CD14-positive monocyte (primary cell): ENCODE measurements around the gene GLIS2. TPM values are rescaled to one million over a fixed set of nuclear protein-coding genes. Genes with fewer than 3 reads are reported as not detected.

Experiments used
- DNase-seq, 3 donors: peaks; one replicate each; pipeline ENCODE4 v3.0.0-alpha.2; 2011 to 2022
- H2AFZ ChIP-seq: 2 replicates; pipeline ENCODE4 v1.6.0; 2012; ENCODE audit warnings: mild to moderate bottlenecking, low read depth, low read length, inconsistent platforms; ENCODE audit not compliant: insufficient read depth, poor library complexity, severe bottlenecking
- H3K27ac ChIP-seq, 2 donors: 1 replicate in 1 of 2; 2 replicates in 1 of 2; pipeline ENCODE4 v1.5.1; 2012 to 2013; ENCODE audit warnings: low read length in 2 of 2, control low read depth in 1 of 2, inconsistent platforms in 1 of 2, low read depth in 1 of 2, mild to moderate bottlenecking in 1 of 2
- H3K27me3 ChIP-seq, 2 donors: one replicate each; pipeline versions ENCODE4 v1.6.0 to v1.6.1; 2011 to 2013; ENCODE audit warnings: low read length in 2 of 2; ENCODE audit not compliant: control insufficient read depth in 2 of 2, insufficient read depth in 2 of 2
- H3K36me3 ChIP-seq, 2 donors: replicated peaks in 1 of 2; 1 replicate in 1 of 2; 2 replicates in 1 of 2; pipeline versions ENCODE4 v1.5.1 to v1.6.1; 2012 to 2013; ENCODE audit warnings: low read length in 2 of 2, control low read depth in 1 of 2, inconsistent platforms in 1 of 2, mild to moderate bottlenecking in 1 of 2; ENCODE audit not compliant: insufficient read depth in 2 of 2, control insufficient read depth in 1 of 2
- H3K4me1 ChIP-seq, 2 donors: 1 replicate in 1 of 2; 2 replicates in 1 of 2; pipeline versions ENCODE4 v1.5.1 to v1.6.1; 2012 to 2013; ENCODE audit warnings: low read length in 2 of 2, control low read depth in 1 of 2, inconsistent platforms in 1 of 2, mild to moderate bottlenecking in 1 of 2, moderate library complexity in 1 of 2; ENCODE audit not compliant: insufficient read depth in 2 of 2, control insufficient read depth in 1 of 2
- H3K4me2 ChIP-seq: replicated peaks from 2 replicates; pipeline ENCODE3; 2012; ENCODE audit warnings: low read length, moderate library complexity, mild to moderate bottlenecking; ENCODE audit not compliant: poor library complexity, severe bottlenecking; ENCODE audit errors: extremely low read depth
- H3K4me3 ChIP-seq, 3 experiments: fragments of 200-600 bp in 1 of 3; sonication (generic) in 1 of 3; replicated peaks in 1 of 3; 1 replicate in 2 of 3; 2 replicates in 1 of 3; pipeline ENCODE4 v1.5.1; 2011 to 2013; ENCODE audit warnings: low read length in 3 of 3, mild to moderate bottlenecking in 3 of 3, control low read depth in 2 of 3, low read depth in 2 of 3, inconsistent platforms in 1 of 3, moderate library complexity in 1 of 3
- H3K79me2 ChIP-seq: 2 replicates; pipeline ENCODE4 v1.6.0; 2012; ENCODE audit warnings: mild to moderate bottlenecking, control low read depth, inconsistent platforms, low read length, moderate library complexity; ENCODE audit not compliant: insufficient read depth
- H3K9ac ChIP-seq: 2 replicates; pipeline ENCODE4 v1.6.0; 2017; ENCODE audit warnings: low read length, mild to moderate bottlenecking; ENCODE audit not compliant: insufficient read depth, poor library complexity, severe bottlenecking
- H3K9me3 ChIP-seq, 2 donors: replicated peaks in 1 of 2; 1 replicate in 1 of 2; 2 replicates in 1 of 2; pipeline versions ENCODE4 v1.5.1 to v1.6.1; 2012 to 2013; ENCODE audit warnings: low read length in 2 of 2, control low read depth in 1 of 2; ENCODE audit not compliant: control insufficient read depth in 1 of 2, insufficient read depth in 1 of 2
- H4K20me1 ChIP-seq: 2 replicates; pipeline ENCODE4 v1.6.0; 2012; ENCODE audit warnings: mild to moderate bottlenecking, low read length, control low read depth, moderate library complexity; ENCODE audit not compliant: insufficient read depth
- H3K27ac Mint-ChIP-seq, 7 donors: one replicate each; pipeline ENCODE4 v1.8.0; 2020; ENCODE audit warnings: mild to moderate bottlenecking in 7 of 7, mixed read lengths in 7 of 7, moderate library complexity in 6 of 7, inconsistent platforms in 2 of 7
- H3K27me3 Mint-ChIP-seq, 3 donors: one replicate each; pipeline ENCODE4 v1.8.0; 2021 to 2022; ENCODE audit warnings: low read depth in 3 of 3, mild to moderate bottlenecking in 3 of 3, mixed read lengths in 3 of 3, moderate library complexity in 3 of 3, inconsistent platforms in 1 of 3
- H3K36me3 Mint-ChIP-seq, 2 donors: one replicate each; pipeline ENCODE4 v1.8.0; 2020; ENCODE audit warnings: mixed read lengths in 2 of 2, inconsistent platforms in 1 of 2, mild to moderate bottlenecking in 1 of 2
- H3K4me1 Mint-ChIP-seq: one replicate; pipeline ENCODE4 v1.8.0; 2020; ENCODE audit warnings: mild to moderate bottlenecking, mixed read lengths
- H3K4me3 Mint-ChIP-seq, 2 donors: one replicate each; pipeline ENCODE4 v1.8.0; 2020; ENCODE audit warnings: mild to moderate bottlenecking in 2 of 2, mixed read lengths in 2 of 2, moderate library complexity in 1 of 2
- H3K9me3 Mint-ChIP-seq, 7 donors: one replicate each; pipeline ENCODE4 v1.8.0; 2020 to 2022; ENCODE audit warnings: mixed read lengths in 7 of 7, mild to moderate bottlenecking in 6 of 7, moderate library complexity in 6 of 7, inconsistent platforms in 2 of 7
- CTCF ChIP-seq: fragments of 200-600 bp; IDR thresholded peaks from one replicate; pipeline ENCODE4 v1.8.0; 2022; ENCODE audit warnings: antibody characterized with exemption, mild to moderate bottlenecking
- WGBS: methylation state at CpG from one replicate; pipeline ENCODE4 v1.1.5; 2013; ENCODE audit warnings: missing lambda C conversion rate; ENCODE audit not compliant: insufficient coverage; 5-methylcytosine and 5-hydroxymethylcytosine counted together
- intact Hi-C, 2 donors: fragments of 100-400 bp; cut with micrococcal nuclease; formaldehyde crosslinking; loops; one replicate each; pipeline versions ENCODE4 v1.15.0 to v1.15.1; 2023
- polyA plus RNA-seq, 3 donors: library from polyadenylated mRNA; depleted of rRNA in 1 of 3; unstranded in 2 of 3; stranded (reverse) in 1 of 3; fragments of 300-500 nt in 2 of 3; fragments of >200 nt in 1 of 3; fragmentation: Illumina TruSeq in 2 of 3; gene quantifications; 1 replicate in 2 of 3; 2 replicates in 1 of 3; pipeline ENCODE4 v1.2.3, GENCODE V29; 2012 to 2021

The GLIS2 gene
- polyA plus RNA-seq, 3 donors, result 0.03 TPM; not detected in 2

GRCh38 chr16:4337540-4338088, 21.7 kb downstream of the GLIS2 start:
- Histone ChIP-seq H3K4me2 (no peak overlapping the region), H2AFZ (no peak overlapping the region), H3K27ac (no peak overlapping the region), H3K4me1 (no peaks in the 10 kb centered on the region), H4K20me1 (peaks cover 12% of the 10 kb centered on the region), H3K79me2 (peaks cover under 1% of the 10 kb centered on the region), H3K9ac (no peak overlapping the region), H3K9me3 (no peaks in the 10 kb centered on the region), H3K4me3 (no peak overlapping the region), H3K36me3 (peaks cover 33 to 38% of the 10 kb centered on the region in 2 donors), H3K27me3 (no peaks in the 10 kb centered on the region)
- H3K27me3 Mint-ChIP-seq, result peaks cover 3 to 11% (median 9%) of the 10 kb centered on the region in 3 donors
- intact Hi-C loops, result no loop called here
- WGBS, result 88% methylated on average over 9 of the region's 12 CpGs
- peaks cover 0 to under 1% (median 0%) of the 10 kb centered on the region in 7 donors for H3K9me3 Mint-ChIP-seq
- no peak for TF ChIP-seq CTCF
- no peak for DNase-seq
- H3K4me3 Mint-ChIP-seq, result no peak overlapping the region
- H3K4me1 Mint-ChIP-seq, result no peaks in the 10 kb centered on the region
- H3K27ac Mint-ChIP-seq, result no peak overlapping the region
- peaks cover 21 to 30% of the 10 kb centered on the region in 2 donors for H3K36me3 Mint-ChIP-seq

GRCh38 chr16:4338125-4338582, 22.3 kb downstream of the GLIS2 start:
- no peak for DNase-seq
- H3K4me2 ChIP-seq, result no peak overlapping the region
- peaks cover 37 to 42% of the 10 kb centered on the region in 2 donors for H3K36me3 ChIP-seq

More at GRCh38 chr16:4338125-4338582, 22.3 kb downstream of the GLIS2 start:
- Histone ChIP-seq H3K79me2 (peaks cover 5% of the 10 kb centered on the region), H3K27me3 (no peaks in the 10 kb centered on the region), H3K9me3 (no peaks in the 10 kb centered on the region), H2AFZ (no peak overlapping the region), H3K4me3 (no peak overlapping the region), H3K9ac (no peak overlapping the region), H3K27ac (no peak overlapping the region), H3K4me1 (no peaks in the 10 kb centered on the region), H4K20me1 (peaks cover 17% of the 10 kb centered on the region)
- Mint-ChIP-seq H3K9me3 (peaks cover 0 to 2% (median 0%) of the 10 kb centered on the region in 7 donors), H3K36me3 (peaks cover 21 to 34% of the 10 kb centered on the region in 2 donors), H3K4me1 (no peaks in the 10 kb centered on the region), H3K4me3 (no peak overlapping the region), H3K27ac (peak overlapping the region in 1 of 7 donors; percentile 8), H3K27me3 (peaks cover 2 to 9% (median 5%) of the 10 kb centered on the region in 3 donors)
- 87% methylated on average over 10 of the region's 12 CpGs for WGBS
- TF ChIP-seq CTCF, result no peak
- intact Hi-C loops, result no loop called here
